ENCODE results near the gene ALMS1.
"Not testable (repeated sequence)": the region's sequence is repeated elsewhere in the genome, so short reads cannot be mapped to it uniquely, and the experiment has no call there.

The ALMS1 gene

DNA sequence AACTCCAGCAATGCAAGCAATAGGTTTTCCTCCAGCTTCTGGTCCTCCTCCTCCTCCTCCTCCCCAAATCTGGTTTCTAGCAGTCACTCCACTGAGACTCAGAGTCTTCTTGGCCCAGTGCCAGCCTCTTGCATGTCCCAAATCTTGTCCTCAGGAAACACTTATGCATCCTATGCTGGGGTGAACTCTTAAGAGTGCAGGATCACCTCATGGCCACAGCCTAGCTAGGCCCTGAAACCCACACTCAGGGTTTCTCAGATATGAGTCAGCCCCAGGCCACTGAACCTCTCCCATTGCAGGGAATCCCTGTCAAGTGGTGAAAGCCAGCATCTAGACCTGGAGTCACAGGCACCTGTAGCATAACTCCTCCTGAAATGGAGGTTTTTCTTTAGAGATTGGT, 238.4 kb downstream of the ALMS1 start:
- not testable (repeated sequence) for DNase-seq

DNA sequence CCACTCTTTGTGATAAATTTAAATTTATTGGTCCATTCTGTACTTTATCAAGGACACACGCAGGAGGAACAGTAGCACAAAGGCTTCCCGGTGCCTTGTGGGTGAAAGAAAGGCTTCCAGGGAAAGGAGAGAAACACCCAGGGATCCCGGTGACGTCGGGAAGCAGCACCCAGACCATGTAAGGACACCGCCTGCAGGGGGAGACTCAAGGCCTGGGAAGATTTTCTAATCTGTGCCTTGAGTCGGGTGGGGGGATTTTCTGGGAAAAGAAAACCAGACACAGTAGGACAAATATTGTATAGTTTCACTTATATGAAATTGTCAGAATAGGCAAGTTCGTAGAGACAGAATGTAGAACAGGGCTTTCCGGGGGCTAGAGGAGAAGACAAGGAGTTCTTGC, 239.0 kb downstream of the ALMS1 start:
- DNase-seq = not testable (repeated sequence)

DNA sequence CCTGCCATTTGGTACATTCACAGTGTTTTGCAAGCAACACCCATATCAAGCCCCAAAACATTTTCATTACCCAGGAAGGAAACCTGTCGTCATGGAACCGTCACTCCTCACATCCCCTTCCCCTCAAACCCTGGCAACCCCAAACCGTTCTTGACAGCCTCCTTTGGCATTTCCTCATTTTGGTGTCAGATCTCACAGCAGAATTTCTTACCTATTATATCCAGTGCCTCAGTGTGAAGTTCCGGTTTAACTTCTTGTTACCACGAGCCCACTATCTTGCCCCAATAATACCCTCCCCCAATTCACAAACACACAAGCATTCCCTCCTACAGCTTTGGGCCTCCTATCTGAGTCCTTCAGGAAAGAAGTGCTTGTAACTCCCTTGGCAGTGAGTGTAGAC, 240.6 kb downstream of the ALMS1 start:
- not testable (repeated sequence) for DNase-seq

DNA sequence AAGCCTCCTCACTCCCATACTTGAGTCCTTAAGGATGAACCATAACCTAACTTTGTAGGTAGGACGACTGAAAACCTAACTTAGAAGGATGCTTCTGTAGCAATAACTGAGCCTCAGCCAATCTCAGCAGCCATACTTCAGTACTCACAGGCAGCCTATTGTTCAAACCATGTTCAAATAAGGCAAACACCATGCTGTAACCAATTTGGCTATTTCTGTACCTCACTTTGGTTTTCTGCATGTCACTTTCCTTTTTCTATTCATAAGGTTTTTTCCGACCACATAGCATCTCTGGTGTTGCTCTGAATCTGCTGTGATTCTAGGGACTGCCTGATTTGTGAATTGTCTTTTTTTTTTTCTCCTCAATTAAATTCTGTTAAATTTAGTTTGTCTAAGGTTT, 242.9 kb downstream of the ALMS1 start:
- DNase-seq = not testable (repeated sequence)

DNA sequence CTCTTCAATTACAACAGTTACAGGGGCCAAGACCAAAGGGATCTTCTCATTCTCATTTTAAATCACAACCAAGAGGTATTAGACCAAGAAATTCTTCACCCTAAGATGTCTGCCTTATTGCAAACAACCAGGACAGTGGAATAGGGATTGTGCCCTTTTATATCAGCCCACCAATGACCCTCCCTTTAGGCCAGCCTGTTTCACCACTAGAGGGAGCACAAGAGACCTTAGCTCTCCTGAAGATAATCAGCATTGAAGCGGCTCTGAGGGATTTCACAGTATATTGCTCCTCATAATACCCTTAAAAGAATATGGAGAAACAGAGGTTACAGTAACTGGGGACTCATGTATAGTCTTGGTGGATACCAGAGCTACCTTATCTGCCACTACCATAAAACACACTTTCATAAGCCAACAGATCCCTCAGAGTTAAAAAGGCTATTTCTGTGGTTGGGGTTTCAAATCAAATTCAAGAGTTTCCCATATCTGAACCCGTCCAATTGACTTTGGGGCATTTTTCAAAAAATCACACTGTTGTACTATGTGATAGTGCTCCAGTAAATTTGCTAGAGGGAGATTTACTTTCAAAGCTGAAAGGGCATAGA, 245.1 kb downstream of the ALMS1 start:
- DNase-seq = not testable (repeated sequence)

DNA sequence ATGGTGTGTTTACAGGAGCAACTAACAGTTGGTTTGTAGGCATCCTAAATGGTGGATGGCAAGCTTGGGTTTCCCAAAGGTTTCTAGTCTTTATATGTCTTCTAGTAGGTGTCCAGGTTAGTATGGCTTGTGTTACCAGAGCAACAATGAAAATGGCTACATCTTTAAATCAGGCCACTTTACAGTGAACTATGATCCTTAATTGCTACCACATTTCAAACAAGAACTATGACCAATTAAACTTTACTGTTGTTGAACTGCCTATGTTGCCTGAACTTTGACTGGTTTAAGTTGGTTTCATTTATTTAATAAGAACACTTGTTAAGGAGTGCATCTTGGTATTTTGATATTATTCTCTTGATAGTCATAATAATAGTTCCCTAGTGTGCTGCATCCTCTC, 251.3 kb downstream of the ALMS1 start:
- not testable (repeated sequence) for DNase-seq

DNA sequence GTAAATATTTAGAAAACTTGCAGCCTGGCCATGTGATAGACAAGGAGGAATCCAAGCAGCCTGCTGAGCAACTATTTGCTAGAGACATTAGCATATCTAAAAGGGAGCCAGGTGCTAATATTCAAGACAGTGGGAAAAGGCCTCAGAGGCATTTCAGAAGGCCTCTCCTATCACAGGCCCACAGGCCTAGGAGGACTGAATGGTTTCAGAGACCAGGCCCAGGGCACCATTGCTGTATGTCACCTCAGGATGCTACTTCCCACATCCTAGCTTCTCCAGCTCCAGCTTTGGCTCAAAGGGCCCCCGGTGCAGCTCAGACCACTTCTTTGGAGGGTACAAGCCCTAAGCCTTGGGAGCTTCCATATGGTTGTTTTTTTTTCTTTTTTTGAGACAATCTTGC, 252.8 kb downstream of the ALMS1 start:
- DNase-seq = no peak

DNA sequence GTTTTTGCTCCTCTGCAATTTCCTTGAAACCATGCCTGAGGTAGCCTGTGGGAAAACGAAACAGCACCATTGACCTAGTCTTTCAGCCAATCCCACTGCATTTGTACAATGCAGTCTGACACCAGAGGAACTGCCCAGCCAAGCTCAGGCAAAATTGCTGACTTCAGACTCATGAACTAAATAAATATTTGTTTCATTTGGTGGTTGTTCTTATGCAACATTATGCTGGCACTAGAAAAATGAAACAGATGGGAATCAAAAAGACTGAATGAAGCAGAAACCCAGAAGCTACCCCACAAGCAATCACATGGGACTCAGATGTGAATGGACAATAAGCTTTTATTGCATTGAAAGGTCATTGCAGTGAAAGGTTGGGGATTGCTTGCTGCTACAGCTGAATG, 254.9 kb downstream of the ALMS1 start:
- no peak for DNase-seq

DNA sequence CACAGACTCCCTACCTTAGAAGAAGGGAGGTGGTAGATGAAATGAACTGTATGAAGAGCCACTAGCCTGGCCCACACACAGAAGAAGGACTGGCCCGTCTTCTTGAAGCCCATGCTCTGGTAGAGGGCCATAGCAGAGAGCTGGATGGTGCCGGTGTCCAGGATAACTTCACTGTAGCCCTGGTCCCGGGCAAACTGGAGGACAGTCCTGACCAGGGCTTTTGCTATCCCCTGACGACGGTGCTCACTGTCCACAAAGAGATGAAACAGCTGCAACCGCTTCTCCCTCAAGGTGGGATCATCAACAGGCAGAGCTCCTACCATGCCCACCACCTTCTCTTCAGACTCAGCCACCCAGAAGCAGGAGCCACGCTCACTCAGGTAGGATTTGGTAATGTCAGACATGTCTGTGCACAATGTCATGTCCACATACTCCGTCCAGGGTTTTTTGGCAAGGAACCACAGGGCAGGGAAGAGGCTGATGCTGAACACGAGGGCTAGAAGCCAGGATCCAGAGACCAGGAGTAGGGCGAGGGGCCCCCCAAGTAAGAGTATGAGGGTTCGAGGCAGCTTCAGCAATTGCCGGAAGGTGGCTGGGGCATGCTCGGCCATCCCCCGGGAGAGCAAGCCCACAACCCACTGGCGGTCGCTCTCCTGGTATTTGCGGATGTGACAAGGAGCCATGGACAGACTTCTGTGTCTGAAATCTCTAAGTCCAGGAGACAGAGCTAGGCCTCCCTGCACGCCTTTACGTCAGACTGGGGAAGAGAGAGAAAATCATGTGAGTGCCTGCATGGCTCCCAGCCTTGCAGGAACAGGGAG, 255.5 kb downstream of the ALMS1 start:
- DNase-seq = no peak

DNA sequence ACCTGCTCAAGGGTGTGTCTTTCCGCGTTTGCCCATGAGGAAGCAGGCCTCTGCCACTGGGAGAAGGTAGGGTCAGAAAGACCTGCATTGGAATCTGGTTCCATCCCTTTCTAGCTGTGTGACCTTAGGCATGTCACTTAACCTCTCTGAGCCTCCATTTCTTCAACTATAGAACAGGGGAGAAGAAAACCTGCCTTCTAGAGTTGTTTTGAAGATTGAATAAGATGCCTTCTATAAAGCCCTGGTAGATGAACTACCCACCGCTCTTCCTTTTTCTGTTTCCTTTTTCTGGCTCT, 256.1 kb downstream of the ALMS1 start:
- no peak for DNase-seq

DNA sequence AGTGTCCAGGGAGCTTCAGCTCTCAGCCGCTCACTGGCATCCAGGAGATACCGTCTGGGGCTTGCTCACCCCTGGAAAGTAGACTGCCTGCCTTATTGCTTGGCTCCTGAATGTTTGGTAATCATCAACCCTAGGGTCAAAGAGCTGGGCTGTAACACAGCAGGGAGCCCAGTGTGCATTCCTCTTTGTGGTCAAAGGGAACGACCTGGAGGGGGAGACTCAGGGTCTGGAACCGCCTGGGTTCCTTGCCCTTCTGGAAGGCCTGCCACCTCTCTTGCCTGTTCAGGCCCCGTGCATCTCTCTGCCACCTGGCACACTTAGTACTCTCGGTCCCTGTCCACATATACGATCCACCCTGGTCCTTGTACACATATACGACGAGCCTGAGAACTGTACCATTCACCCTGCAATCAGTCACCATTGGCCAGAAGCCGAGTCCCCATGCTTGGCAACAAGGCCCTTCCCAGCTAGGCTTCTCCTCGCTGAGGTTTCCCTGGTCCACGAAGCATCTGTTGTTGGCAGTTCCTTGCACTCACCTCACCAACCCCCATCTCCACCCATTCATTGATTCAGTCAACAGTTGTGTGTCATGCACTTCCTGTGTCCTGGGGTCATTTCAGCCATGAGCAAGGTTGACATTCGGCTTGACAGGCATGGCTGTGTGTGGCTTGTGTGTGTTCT, 256.8 kb downstream of the ALMS1 start, which contains the start of gene NAT8:
NAT8 (minus strand) TSS at position 85 of the 681 bp plus-strand sequence. CDS start 794 bp downstream, outside the sequence.
- no peak for DNase-seq

DNA sequence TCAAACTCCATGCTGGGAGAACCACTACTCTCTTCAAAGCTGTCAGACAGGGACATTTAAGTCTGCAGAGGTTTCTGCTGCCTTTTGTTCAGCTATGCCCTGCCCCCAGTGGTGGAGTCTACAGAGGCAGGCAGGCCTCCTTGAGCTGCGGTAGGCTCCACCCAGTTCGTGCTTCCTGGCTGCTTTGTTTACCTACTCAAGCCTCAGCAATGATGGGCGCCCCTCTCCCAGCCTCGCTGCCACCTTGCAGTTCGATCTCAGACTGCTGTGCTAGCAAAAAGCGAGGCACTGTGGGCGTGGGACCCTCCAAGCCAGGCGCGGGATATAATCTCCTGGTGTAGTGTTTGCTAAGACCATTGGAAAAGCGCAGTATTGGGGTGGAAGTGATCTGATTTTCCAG, 262.1 kb downstream of the ALMS1 start:
- DNase-seq = not testable (repeated sequence)

DNA sequence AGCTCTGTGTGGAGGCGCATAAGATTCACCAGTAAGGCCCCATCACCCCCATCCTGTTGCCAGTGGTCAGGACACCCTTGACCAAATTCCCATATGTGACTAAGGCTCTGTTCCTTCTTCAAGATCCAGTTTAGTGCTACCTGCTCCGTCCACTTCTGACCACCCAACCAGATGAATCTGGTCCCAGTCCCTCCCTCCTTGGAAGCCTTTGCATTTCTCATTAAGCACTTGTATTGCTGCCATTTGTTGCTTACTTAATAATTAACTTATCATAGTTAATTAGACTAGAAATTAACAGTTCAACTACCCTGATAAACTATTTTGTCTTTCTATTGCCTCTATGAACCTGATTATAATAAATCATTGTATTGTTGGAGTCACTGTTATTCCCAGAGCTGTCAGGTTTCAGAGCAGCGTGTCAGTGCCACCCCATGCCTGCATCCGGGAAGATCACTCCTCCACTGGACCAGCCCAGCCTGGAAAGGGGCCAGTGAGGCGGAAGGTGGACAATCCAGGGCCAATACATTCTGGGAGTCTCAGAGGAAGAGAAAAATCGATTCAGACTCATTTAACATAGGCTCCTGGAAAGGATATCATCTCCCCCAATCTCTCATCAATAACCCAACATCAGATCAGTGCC, 266.1 kb downstream of the ALMS1 start:
- no peak for DNase-seq

DNA sequence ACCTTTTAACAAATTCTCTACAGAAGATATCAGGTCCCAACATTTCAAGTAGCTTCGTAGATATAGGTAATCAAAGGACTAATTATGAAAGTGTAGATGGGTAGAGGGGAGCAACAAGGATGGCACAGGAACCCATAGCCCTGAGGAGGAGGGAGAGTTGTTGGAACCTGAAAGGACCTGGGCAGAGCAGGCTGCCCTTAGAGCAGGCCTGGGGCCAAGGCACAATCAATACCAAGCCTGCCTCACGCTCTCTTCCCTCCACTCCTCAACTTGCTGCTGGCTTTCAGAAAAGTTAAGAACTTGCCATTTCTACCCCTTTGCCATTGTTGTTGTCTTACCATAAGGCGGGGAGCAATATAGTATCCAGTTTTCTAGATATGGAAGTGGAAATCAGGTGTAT, 266.7 kb downstream of the ALMS1 start:
- no peak for DNase-seq

DNA sequence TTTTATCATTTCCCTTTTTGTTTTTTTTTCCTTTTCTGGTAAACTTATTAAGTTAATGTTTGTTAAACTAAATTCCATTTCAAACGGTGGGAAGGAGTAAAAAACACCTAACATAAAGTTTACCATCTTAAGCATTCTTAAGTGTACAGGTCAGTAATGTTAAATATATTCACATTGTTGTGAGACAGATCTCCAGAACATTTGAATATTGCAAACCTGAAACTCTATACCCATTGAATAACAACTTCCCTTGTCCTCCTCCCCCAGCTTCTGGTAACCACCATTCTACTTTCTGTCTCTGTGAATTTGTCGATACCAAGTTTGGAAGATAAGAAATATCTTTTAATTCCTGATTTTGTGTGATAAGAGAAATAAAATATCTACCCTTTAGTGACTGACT, 268.5 kb downstream of the ALMS1 start:
- no peak for DNase-seq
